Measurements from ENCODE around the gene CERCAM.
A peak's percentile ranks its signal among the peaks of the same experiment; 100 is the strongest.

The CERCAM gene

GRCh38 chr9:128420651-128421481 lies at the start of gene CERCAM:
Gene CERCAM (plus strand): TSS chr9:128420857. CDS start chr9:128420878, 21 bp downstream.
- peak; percentile 56 for DNase-seq (ENCODE audit: low spot score)

- DNase-seq (ENCODE audit: low spot score) = peak; percentile 25
These were observed 49.0 kb upstream of the CERCAM start for GRCh38 chr9:128371630-128372117.

- DNase-seq (ENCODE audit: low spot score) = peak; percentile 30
These were observed 48.4 kb upstream of the CERCAM start for GRCh38 chr9:128372188-128372641.

- DNase-seq (ENCODE audit: low spot score) = peak; percentile 41
These were observed 47.9 kb upstream of the CERCAM start for GRCh38 chr9:128372784-128373183.

- no peak for DNase-seq (ENCODE audit: low spot score)
These were observed 46.4 kb upstream of the CERCAM start for GRCh38 chr9:128374221-128374675.

GRCh38 chr9:128375865-128376264 lies 44.8 kb upstream of the CERCAM start:
- DNase-seq (ENCODE audit: low spot score) = no peak

- no peak for DNase-seq (ENCODE audit: low spot score)
These were observed 38.4 kb upstream of the CERCAM start for GRCh38 chr9:128382261-128382660.

- no peak for DNase-seq (ENCODE audit: low spot score)
These were observed 37.5 kb upstream of the CERCAM start for GRCh38 chr9:128383007-128383753.

GRCh38 chr9:128383791-128384190 lies 36.9 kb upstream of the CERCAM start:
- DNase-seq (ENCODE audit: low spot score) = no peak

GRCh38 chr9:128384801-128385495 lies 35.7 kb upstream of the CERCAM start:
- peak; percentile 6 for DNase-seq (ENCODE audit: low spot score)

- no peak for DNase-seq (ENCODE audit: low spot score)
These were observed 34.9 kb upstream of the CERCAM start for GRCh38 chr9:128385496-128386460.

- DNase-seq (ENCODE audit: low spot score) = no peak
These were observed 32.5 kb upstream of the CERCAM start for GRCh38 chr9:128388150-128388549.

GRCh38 chr9:128389395-128390149 lies 31.1 kb upstream of the CERCAM start:
- no peak for DNase-seq (ENCODE audit: low spot score)

- DNase-seq (ENCODE audit: low spot score) = no peak
These were observed 30.4 kb upstream of the CERCAM start for GRCh38 chr9:128390150-128390812.

GRCh38 chr9:128390813-128391711 lies 29.6 kb upstream of the CERCAM start:
- no peak for DNase-seq (ENCODE audit: low spot score)

GRCh38 chr9:128391956-128392301 lies 28.7 kb upstream of the CERCAM start:
- DNase-seq (ENCODE audit: low spot score) = no peak

GRCh38 chr9:128392302-128393144 lies 28.1 kb upstream of the CERCAM start:
- DNase-seq (ENCODE audit: low spot score) = no peak

Data from kidney tubule cell (primary cell).